Neural crest cell (in vitro differentiated cells): ENCODE measurements around the gene EML1. TPM values are rescaled to one million over a fixed set of nuclear protein-coding genes. Genes with fewer than 3 reads are reported as not detected.

Experiments
- DNase-seq: peaks from one replicate; pipeline ENCODE4 v3.0.0; 2021; ENCODE audit warnings: low read depth, mixed read lengths, low spot score
- H3K27ac Mint-ChIP-seq: one replicate; pipeline ENCODE4 v1.8.0; 2021; ENCODE audit warnings: mild to moderate bottlenecking, mixed read lengths; ENCODE audit not compliant: unreplicated experiment
- H3K27me3 Mint-ChIP-seq: 2 replicates; pipeline ENCODE4 v1.8.0; 2021; ENCODE audit warnings: low read depth, mild to moderate bottlenecking, mixed read lengths
- H3K36me3 Mint-ChIP-seq: 2 replicates; pipeline ENCODE4 v1.8.0; 2021; ENCODE audit warnings: low read depth, mild to moderate bottlenecking, mixed read lengths
- H3K4me1 Mint-ChIP-seq: 2 replicates; pipeline ENCODE4 v1.8.0; 2021; ENCODE audit warnings: mixed read lengths
- H3K4me3 Mint-ChIP-seq: one replicate; pipeline ENCODE4 v1.8.0; 2021; ENCODE audit warnings: mild to moderate bottlenecking, mixed read lengths
- H3K9me3 Mint-ChIP-seq: 2 replicates; pipeline ENCODE4 v1.8.0; 2021; ENCODE audit warnings: mixed read lengths
- total RNA-seq: library from RNA; stranded (reverse); gene quantifications from 2 replicates; pipeline ENCODE4 v1.2.1, GENCODE V29; 2021
- TF ChIP-seq, protein P1 (sequence below): fragments of 200-600 bp; sonication (generic); conservative IDR thresholded peaks from 2 replicates; pipeline ENCODE4 v1.5.0; 2021; ENCODE audit warnings: antibody characterized with exemption, mild to moderate bottlenecking

The EML1 gene
- total RNA-seq, 1 donor from 2014 or later, result 40.1 TPM

DNA sequence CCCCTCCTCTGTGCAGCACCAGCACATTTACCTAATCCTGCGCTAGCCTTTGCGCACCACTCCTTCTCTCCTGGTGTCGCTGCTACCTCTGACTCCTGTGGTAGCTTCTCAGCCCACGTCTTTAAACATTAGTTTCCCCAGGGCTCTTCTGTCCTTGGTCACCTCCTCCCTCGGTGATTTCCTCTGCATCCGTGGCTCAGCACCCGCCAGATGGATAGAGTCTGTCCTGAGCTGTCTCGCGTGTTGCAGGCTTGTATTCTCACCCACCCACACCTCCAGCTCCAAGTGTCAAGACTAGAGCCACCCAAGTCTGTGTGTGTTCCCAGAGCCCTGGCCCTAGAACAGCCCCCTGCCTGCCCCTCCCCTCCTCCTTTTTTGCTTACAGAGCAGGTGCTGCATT is 83.2 kb downstream of the EML1 start:
- no peak overlapping the region for H3K4me3 Mint-ChIP-seq
- peaks cover 43% of the 10 kb centered on the region for H3K4me1 Mint-ChIP-seq
- H3K27me3 Mint-ChIP-seq, result no peaks in the 10 kb centered on the region
- H3K9me3 Mint-ChIP-seq, result no peaks in the 10 kb centered on the region
- TF ChIP-seq, protein P1, sequence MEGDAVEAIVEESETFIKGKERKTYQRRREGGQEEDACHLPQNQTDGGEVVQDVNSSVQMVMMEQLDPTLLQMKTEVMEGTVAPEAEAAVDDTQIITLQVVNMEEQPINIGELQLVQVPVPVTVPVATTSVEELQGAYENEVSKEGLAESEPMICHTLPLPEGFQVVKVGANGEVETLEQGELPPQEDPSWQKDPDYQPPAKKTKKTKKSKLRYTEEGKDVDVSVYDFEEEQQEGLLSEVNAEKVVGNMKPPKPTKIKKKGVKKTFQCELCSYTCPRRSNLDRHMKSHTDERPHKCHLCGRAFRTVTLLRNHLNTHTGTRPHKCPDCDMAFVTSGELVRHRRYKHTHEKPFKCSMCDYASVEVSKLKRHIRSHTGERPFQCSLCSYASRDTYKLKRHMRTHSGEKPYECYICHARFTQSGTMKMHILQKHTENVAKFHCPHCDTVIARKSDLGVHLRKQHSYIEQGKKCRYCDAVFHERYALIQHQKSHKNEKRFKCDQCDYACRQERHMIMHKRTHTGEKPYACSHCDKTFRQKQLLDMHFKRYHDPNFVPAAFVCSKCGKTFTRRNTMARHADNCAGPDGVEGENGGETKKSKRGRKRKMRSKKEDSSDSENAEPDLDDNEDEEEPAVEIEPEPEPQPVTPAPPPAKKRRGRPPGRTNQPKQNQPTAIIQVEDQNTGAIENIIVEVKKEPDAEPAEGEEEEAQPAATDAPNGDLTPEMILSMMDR, result no peak
- H3K36me3 Mint-ChIP-seq, result peaks cover 5% of the 10 kb centered on the region
- no peak for DNase-seq
- no peak overlapping the region for H3K27ac Mint-ChIP-seq

DNA sequence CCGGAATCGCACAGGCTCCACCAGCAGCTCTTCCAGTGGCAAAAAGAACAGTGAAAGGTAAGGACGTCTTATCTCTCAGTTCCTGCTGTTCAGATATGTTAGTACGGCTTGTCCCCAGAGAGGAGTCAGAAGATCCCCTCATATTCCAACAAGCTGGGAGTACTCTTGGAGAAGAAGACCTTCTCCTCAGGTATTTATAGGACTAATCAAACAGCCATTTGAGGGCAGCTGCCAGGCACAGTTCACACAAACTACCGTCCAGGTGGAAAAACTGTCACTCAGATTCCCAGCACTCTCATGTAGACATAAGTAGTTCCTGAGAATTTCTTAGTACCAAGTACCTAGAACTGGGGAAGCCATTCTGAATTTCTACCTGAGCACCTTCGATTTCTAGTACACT is 85.3 kb downstream of the EML1 start:
- no peaks in the 10 kb centered on the region for H3K27me3 Mint-ChIP-seq
- no peaks in the 10 kb centered on the region for H3K36me3 Mint-ChIP-seq
- H3K4me1 Mint-ChIP-seq, result peaks cover 23% of the 10 kb centered on the region
- H3K4me3 Mint-ChIP-seq, result no peak overlapping the region
- H3K9me3 Mint-ChIP-seq, result no peaks in the 10 kb centered on the region
- DNase-seq, result no peak
- TF ChIP-seq, protein P1, result no peak
- H3K27ac Mint-ChIP-seq, result no peak overlapping the region

DNA sequence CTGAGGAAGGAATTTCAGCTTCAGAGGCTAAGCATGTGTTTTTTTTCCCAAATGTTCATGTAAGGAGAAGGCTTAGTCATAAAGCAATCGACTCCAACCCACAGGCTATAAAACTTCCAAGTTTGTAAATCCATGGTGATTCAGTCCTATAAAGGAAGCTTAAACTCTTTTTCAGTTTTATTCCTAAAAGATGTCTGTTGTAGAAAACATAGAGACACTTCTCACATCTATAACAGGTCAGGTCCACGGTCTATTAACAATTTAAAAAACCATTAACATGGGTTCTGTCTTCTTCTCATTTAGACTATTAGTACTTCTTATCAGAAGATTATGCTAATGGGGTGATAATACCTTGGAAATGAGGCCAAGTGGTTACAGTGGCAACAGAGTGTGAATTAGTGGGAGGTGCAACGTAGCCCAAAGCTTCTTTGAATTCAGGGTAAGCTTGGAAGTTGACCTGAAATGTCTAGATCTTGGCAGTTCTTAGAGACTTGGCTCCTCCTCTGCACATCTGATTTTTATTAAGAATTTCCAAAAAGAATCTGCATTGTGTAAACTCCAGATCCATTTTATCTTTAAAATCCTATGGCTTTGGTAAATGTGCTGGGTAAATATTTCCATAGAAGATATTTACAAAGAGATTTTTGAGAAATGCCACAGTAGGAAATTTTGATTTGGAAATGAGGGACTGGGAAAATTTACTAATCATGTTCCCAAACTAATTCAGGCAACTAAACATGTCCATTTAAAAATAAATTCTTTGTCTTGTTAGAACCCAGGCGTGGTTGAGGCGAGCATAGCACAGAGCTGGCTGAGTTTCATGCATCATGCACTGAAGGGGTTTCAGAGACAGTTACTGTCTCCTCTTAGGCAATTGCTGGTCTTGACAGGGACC is 86.4 kb downstream of the EML1 start:
- H3K4me3 Mint-ChIP-seq, result no peak overlapping the region

GRCh38 chr14:99880651-99881420 is 87.6 kb downstream of the EML1 start:
- TF ChIP-seq, protein P1, result no peak
- Mint-ChIP-seq H3K27ac (no peak overlapping the region), H3K36me3 (no peaks in the 10 kb centered on the region), H3K9me3 (no peaks in the 10 kb centered on the region), H3K4me1 (peaks cover 3% of the 10 kb centered on the region), H3K4me3 (no peak overlapping the region), H3K27me3 (no peaks in the 10 kb centered on the region)
- no peak for DNase-seq

More for the DNA sequence above, 86.4 kb downstream of the EML1 start:
- Mint-ChIP-seq H3K27me3 (no peaks in the 10 kb centered on the region), H3K27ac (no peak overlapping the region), H3K36me3 (no peaks in the 10 kb centered on the region), H3K9me3 (no peaks in the 10 kb centered on the region), H3K4me1 (peaks cover 13% of the 10 kb centered on the region)
- TF ChIP-seq, protein P1, result no peak
- DNase-seq, result no peak

GRCh38 chr14:99883866-99884650 is 90.8 kb downstream of the EML1 start:
- Mint-ChIP-seq H3K4me3 (no peak overlapping the region), H3K27ac (no peak overlapping the region), H3K9me3 (no peaks in the 10 kb centered on the region), H3K27me3 (no peaks in the 10 kb centered on the region), H3K4me1 (peaks cover 6% of the 10 kb centered on the region), H3K36me3 (no peaks in the 10 kb centered on the region)
- TF ChIP-seq, protein P1, result no peak
- DNase-seq, result no peak
